ENCODE results near the gene TMOD4. TPM values are rescaled to one million over a fixed set of nuclear protein-coding genes. Genes with fewer than 3 reads are reported as not detected.
"Not testable (repeated sequence)": the region's sequence is repeated elsewhere in the genome, so short reads cannot be mapped to it uniquely, and the experiment has no call there.

Gene TMOD4
- total and polyA plus RNA-seq, 9 of the 15 experiments (the other 6 are each of a cell fraction or from before 2014, with no cell fraction given), result 0.18 to 1.8 (median 1.1) TPM; not detected in 1

- H3K9ac ChIP-seq (ENCODE audit: insufficient read depth in 1 of 2, low read depth in 2 of 2, low read length in 2 of 2); H3K4me3 ChIP-seq; H2AFZ ChIP-seq (ENCODE audit: low read depth, low read length); H3K9me1 ChIP-seq (ENCODE audit: control insufficient read depth, insufficient read depth, low read length); BruUV-seq (replicated peaks); H3K4me1 ChIP-seq (replicated peaks in 1 of 2; ENCODE audit: control insufficient read depth in 2 of 2, insufficient read depth in 2 of 2, low read length in 2 of 2); DNase-seq (ENCODE audit: extremely low read depth in 1 of 4, low spot score in 3 of 4); ATAC-seq; CTCF ChIA-PET (ENCODE audit: low intra/inter-chr PET ratio); H3K4me2 ChIP-seq (ENCODE audit: insufficient read depth, low read length); H3K27ac ChIP-seq (ENCODE audit: extremely low read depth, low read depth, low read length); FAIRE-seq; H3K27me3 ChIP-seq (ENCODE audit: control insufficient read depth in 2 of 2, insufficient read depth in 2 of 2, low read length in 2 of 2); H4K20me1 ChIP-seq (replicated peaks; ENCODE audit: control insufficient read depth, insufficient read depth, low read length); in situ Hi-C loops (cut with MboI); H3K9me3 ChIP-seq (replicated peaks; ENCODE audit: control insufficient read depth, insufficient read depth, low read depth, low read length); intact Hi-C loops (cut with micrococcal nuclease): not testable (repeated sequence)
- 78% methylated on average over 11 of the region's 12 CpGs for WGBS (ENCODE audit: insufficient coverage, low coverage, missing lambda C conversion rate)
- TF ChIP-seq ZNF121 (CRISPR knock-in tag; conservative IDR thresholded peaks at IDR 0.05), result peak; percentile 20; the same call in 1 of the 2 replicates
- Histone ChIP-seq H3K79me2 (ENCODE audit: control insufficient read depth, insufficient read depth, low read length) (peaks cover 26% of the 10 kb centered on the region), H3K36me3 (ENCODE audit: control insufficient read depth, insufficient read depth, low read length) (peaks cover 50% of the 10 kb centered on the region; the same call in 2 of the 3 replicates)
- POLR2A ChIA-PET, result interaction anchor here (0.7 to 1.2 kb wide), 2 partner anchors 14 to 134 kb away, joined by 3 read pairs; no protein-coding TSS in a partner anchor
Measured at GRCh38 chr1:151205381-151205965, 29.7 kb upstream of the TMOD4 start.

- peaks cover 46% of the 10 kb centered on the region for H3K79me2 ChIP-seq (ENCODE audit: control insufficient read depth, insufficient read depth, low read length)
- no TSS peak for BruUV-seq (replicated peaks)
- H3K9me1 ChIP-seq (ENCODE audit: control insufficient read depth, insufficient read depth, low read length), result no peaks in the 10 kb centered on the region
- H3K4me3 ChIP-seq, result peak overlapping the region; percentile 56
- peaks cover 11 to 15% of the 10 kb centered on the region in 2 experiments; a peak in 4 of 5 replicates for H3K4me1 ChIP-seq (replicated peaks in 1 of 2; ENCODE audit: control insufficient read depth in 2 of 2, insufficient read depth in 2 of 2, low read length in 2 of 2)
- WGBS (ENCODE audit: insufficient coverage, low coverage, missing lambda C conversion rate), result 20% methylated on average over 10 of the region's 11 CpGs
- no peak for FAIRE-seq
- peak in 3 of 4 experiments; percentile 22 to 46 (median 41) for DNase-seq (ENCODE audit: extremely low read depth in 1 of 4, low spot score in 3 of 4)
- in situ Hi-C loops (cut with MboI), result no loop called here
- ChIA-PET CTCF (ENCODE audit: low intra/inter-chr PET ratio) (no interaction called here), POLR2A (interaction anchor here (0.7 kb wide), 1 partner anchor 236 kb away, joined by 3 read pairs; no protein-coding TSS in a partner anchor)
- H3K4me2 ChIP-seq (ENCODE audit: insufficient read depth, low read length), result peak overlapping the region; percentile 83
- intact Hi-C loops (cut with micrococcal nuclease), result loop anchor here (10.0 kb wide), 1 partner anchor 185 kb away; no protein-coding TSS in a partner anchor
- peak; percentile 13; the same call in 1 of the 3 replicates for ATAC-seq
- H3K36me3 ChIP-seq (ENCODE audit: control insufficient read depth, insufficient read depth, low read length), result peaks cover 22% of the 10 kb centered on the region; the same call in 2 of the 3 replicates
- H3K27ac ChIP-seq (ENCODE audit: extremely low read depth, low read depth, low read length), result peak overlapping the region; percentile 25; the same call in 1 of the 3 replicates
- no peak overlapping the region for H2AFZ ChIP-seq (ENCODE audit: low read depth, low read length)
- no peaks in the 10 kb centered on the region for H3K9me3 ChIP-seq (replicated peaks; ENCODE audit: control insufficient read depth, insufficient read depth, low read depth, low read length)
- H4K20me1 ChIP-seq (replicated peaks; ENCODE audit: control insufficient read depth, insufficient read depth, low read length), result no peaks in the 10 kb centered on the region
- no peaks in the 10 kb centered on the region for H3K27me3 ChIP-seq (ENCODE audit: control insufficient read depth in 2 of 2, insufficient read depth in 2 of 2, low read length in 2 of 2)
- peak overlapping the region; percentile 49 to 81; a peak in 2 of 4 replicates for H3K9ac ChIP-seq (ENCODE audit: insufficient read depth in 1 of 2, low read depth in 2 of 2, low read length in 2 of 2)
- TF ChIP-seq, protein P1, sequence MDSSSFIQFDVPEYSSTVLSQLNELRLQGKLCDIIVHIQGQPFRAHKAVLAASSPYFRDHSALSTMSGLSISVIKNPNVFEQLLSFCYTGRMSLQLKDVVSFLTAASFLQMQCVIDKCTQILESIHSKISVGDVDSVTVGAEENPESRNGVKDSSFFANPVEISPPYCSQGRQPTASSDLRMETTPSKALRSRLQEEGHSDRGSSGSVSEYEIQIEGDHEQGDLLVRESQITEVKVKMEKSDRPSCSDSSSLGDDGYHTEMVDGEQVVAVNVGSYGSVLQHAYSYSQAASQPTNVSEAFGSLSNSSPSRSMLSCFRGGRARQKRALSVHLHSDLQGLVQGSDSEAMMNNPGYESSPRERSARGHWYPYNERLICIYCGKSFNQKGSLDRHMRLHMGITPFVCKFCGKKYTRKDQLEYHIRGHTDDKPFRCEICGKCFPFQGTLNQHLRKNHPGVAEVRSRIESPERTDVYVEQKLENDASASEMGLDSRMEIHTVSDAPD (CRISPR knock-in tag; IDR thresholded peaks at IDR 0.05), result no peak
- TF ChIP-seq ATF3 (IDR thresholded peaks at IDR 0.05), result 0 out of 2 replicates have a peak, but pooled peaks have one; percentile 51
- no peak for TF ChIP-seq ATF3 (CRISPR knock-in tag; conservative IDR thresholded peaks at IDR 0.05)
- TF ChIP-seq PPARD (CRISPR knock-in tag; IDR thresholded peaks at IDR 0.05), result no peak
- TF ChIP-seq PHB (CRISPR knock-in tag; IDR thresholded peaks at IDR 0.05), result no peak
Measured at GRCh38 chr1:151199873-151200581, 24.2 kb upstream of the TMOD4 start.
